ENCODE measurements around the gene MTX3.

GRCh38 chr5:79959407-79959806, 31.7 kb downstream of the MTX3 start:
- no peak for TF ChIP-seq CTCF (conservative IDR thresholded peaks at IDR 0.05; ENCODE audit: low read depth, low read length)
- no peak for TF ChIP-seq EZH2 (IDR thresholded peaks at IDR 0.05; ENCODE audit: low read length, unreplicated experiment)
- no peak for TF ChIP-seq EZH2phosphoT487 (IDR thresholded peaks at IDR 0.05; ENCODE audit: borderline replicate concordance, low read length)

Data from PC-3 (cell line).